Kidney glomerular epithelial cell (primary cell): ENCODE results near the gene RASEF.
"Not testable (repeated sequence)": the region's sequence is repeated elsewhere in the genome, so short reads cannot be mapped to it uniquely, and the experiment has no call there.

ENCODE experiments used
- DNase-seq: peaks from one replicate; lab custom pipeline; 2025; lab: John Stamatoyannopoulos, UW

RASEF gene

DNA sequence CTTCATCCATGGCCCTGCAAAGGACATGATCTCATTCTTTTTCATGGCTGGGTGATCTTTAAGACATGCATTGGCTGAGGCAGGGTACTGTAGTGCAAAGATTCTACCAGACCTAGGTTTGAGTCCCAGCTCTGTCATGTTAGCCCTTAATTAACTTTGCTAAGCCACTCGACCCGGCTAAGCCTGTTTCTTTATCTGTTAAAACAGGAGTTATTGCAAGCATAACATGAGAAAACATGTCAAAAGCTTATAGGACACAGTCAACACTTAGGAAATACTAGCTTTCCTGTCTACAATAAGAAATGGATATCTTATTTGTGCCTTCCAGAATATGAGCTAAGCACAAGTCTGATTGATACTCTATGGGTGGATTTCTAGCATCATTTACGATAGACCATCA, 92.6 kb downstream of the RASEF start:
- no peak for DNase-seq

DNA sequence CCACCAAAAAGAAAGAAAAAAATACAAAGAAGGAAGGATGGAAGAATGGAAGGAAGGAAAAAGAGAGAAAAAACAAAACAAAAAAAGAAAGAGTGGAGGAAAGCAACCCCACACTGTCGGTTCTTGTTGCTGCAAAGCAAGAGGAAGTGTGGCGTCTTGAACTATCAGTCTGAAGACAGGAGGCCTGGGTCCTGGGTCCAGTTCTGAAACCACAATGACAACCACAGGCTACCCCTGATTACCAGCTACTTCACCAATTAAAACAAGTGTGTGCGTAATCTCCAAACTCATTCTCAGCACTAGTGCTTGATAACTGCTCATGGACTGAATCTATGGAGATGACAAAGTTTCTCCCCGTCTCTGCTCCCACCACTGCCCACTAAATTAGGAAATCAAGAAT, 93.7 kb downstream of the RASEF start:
- DNase-seq = no peak

DNA sequence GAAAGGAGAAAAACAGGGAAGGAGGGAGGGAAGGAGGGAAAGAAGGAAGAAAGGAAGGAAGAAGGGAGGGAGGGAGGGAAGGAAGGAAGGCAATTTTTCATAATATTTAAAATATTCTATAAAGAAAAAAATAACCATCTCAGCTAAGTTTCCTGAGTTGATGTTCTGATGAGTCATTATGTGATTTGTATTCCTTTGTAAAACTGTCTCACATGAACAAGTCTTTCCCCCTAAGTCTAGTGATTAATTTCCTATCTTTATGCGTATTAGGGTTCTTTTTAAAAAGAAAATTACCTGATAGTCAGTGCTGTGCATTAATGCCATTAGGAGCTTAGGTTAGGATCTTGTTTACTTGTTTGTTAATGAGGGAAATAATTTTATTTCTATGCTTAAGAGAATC, 94.1 kb downstream of the RASEF start:
- peak; percentile 19 for DNase-seq

DNA sequence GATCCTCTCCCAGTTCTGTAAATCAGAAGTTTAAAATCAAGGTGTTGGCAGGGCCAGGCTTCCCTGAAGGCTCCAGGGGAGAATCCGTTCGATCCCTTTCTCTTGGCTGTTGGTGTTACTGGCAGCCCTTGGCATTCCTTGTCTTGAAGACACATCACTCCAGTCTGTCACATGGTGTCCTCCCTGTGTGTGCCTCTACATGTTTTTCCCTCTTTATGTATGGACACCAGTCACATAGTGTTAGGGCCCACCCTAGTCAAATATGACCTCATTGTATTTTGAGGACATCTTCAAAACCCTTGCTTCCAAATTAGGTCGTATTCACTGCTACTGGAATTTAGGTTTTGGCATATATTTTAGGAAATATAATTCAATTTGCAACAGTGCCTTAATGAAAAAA, 94.6 kb downstream of the RASEF start:
- DNase-seq = no peak

DNA sequence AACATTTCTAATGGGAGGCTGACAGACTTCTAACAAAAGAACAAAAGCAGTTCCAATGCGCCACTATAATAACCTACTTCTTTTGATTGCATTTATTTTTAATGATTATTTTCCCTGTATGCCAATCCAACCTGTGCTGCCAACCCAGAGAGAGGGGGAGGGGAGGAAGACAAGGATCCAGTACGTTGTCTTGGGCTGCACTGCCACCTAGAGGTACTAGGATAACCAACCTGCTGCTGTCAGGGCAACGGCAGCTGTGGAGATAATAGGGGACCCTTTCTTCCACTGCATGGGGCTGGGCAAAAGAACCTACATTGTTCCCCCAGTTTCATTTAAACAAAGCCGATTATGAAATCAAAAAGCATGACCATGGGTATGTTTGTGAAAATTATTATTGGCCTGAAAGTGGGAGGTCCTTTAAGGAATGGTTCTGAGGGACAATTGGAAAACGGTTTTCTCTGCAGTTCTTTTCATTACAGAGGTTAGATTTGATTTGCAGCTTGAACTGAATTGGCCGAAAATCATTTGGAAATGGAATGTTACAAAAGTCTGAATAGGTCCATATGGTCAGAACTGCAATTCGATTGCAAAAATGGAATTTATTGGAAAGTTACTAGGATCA, 101.3 kb downstream of the RASEF start:
- DNase-seq = peak; percentile 79

DNA sequence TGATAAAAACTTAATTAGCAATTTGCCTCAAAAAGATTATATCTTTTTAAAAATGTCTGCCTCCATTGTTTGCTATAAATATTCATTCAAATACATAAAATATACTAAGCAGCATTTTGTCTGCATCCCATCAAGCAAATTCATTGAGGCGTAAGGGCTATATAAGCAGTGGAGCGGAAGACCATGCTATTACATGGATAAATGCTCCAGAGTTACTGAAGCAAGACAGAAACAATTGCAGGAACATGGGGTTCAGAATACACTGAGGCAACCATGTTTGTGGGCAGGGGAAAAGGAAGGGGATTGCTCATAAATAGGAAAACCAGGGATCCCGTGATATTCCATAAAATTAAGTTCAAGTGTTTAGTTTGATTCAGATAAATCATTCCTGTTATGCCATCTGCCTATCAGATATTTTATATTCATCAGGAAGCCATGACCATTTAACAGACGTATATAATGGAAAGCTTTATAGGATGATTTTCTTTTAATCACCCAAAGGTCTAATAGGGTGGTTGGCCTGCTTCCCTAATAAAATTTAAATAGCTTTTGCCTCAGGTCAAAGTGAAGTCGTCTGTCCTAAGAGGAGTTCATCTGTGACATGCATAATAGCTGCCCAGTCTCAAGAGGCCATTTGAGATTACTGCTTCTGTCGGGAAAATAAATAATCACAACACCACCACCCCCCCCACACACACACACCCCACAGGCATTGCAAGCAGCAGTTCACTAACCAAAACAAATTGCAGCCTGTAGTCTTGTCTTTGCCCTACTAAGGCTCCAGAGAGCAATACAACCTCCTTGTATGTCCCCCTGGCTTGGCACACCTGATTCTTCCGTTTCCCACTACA, 105.2 kb downstream of the RASEF start:
- peak; percentile 41 for DNase-seq

- no peak for DNase-seq
These were observed 113.7 kb downstream of the RASEF start for GRCh38 chr9:82949203-82949602.

DNA sequence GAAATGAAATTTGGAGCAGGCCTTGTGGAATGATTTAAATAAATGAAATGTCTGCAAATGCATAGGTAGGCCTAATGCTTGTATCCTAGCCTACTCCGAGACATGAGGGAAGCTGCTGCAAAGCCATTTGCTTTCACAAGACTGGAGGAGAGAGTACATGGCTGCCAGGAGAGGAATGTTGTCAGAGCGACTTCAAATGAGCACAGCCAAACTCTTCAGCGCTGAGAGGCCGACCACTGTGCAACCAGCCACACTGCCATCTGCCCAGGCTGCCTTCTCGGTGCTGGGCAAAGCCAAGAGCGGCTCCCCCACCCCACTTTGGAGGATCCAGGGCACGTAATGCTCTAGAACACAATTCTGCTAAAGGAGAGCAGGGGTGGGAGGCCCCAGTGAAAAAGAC, 122.6 kb downstream of the RASEF start:
- DNase-seq = no peak

- DNase-seq = peak; percentile 86
These were observed 123.5 kb downstream of the RASEF start for GRCh38 chr9:82939451-82939850.

DNA sequence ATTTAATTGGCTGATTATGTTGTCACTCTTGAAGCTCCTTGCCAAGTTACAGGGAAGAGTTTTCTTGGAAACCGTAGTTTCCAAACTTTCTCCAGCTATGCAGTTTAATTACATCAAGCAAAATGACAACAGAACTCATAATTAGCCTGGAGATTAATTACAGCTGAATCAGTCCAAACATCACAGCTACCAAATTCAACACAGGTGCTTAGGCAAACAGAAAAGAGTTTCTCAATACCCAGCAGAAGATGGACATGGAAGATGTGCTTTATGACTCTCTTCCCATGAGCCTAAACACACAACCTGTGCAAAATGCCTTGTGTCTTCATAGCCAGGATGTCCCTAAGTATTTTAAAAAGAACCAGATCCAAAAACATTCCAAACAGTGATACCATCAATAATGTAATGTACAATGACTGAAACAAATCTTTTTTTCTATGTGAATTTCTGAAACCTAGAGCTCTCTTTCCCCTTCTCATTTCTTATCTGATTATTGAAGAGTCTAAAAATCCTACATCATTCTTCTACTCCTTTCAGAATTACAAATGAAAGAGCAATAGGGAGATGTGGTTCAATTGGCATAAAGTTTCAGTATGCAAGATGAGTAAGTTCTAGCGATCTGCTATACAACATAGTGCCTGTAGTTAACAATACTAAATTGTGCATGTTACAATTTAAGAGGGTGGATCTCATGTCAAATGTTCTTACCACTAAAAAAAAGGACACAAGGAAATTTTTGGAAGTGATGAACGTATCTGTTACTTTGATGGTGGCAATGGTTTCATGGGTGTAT, 124.3 kb downstream of the RASEF start:
- DNase-seq = no peak

GRCh38 chr9:82936561-82936960, 126.4 kb downstream of the RASEF start:
- not testable (repeated sequence) for DNase-seq

- DNase-seq = peak; percentile 89
These were observed 128.0 kb downstream of the RASEF start for GRCh38 chr9:82934949-82935348.

DNA sequence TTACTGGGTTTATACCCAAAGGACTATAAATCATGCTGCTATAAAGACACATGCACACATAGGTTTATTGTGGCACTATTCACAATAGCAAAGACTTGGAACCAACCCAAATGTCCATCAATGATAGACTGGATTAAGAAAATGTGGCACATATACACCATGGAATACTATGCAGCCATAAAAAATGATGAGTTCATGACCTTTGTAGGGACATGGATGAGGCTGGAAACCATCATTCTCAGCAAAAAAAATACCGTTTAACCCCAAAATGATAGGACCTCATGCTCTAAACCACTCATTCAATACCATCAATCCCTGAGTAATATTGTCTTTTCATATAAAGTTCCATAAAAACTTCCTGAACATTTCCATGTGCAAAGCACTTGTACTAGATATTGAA, 128.9 kb downstream of the RASEF start:
- DNase-seq = not testable (repeated sequence)

- DNase-seq = no peak
These were observed 132.8 kb downstream of the RASEF start for GRCh38 chr9:82930116-82930515.
